HUES6 (cell line): ENCODE results near the gene MSI2.

Experiments
- H3K27ac ChIP-seq: 2 replicates; pipeline ENCODE4 v1.7.0; 2013; ENCODE audit warnings: low read depth, mild to moderate bottlenecking, low read length, inconsistent platforms
- H3K27me3 ChIP-seq: 2 replicates; pipeline ENCODE4 v1.6.1; 2013; ENCODE audit warnings: low read length; ENCODE audit not compliant: control insufficient read depth, insufficient read depth
- H3K36me3 ChIP-seq: 2 replicates; pipeline ENCODE4 v1.6.1; 2013; ENCODE audit warnings: low read length; ENCODE audit not compliant: control insufficient read depth, insufficient read depth
- H3K4me1 ChIP-seq: 2 replicates; pipeline ENCODE4 v1.6.1; 2013; ENCODE audit warnings: low read length; ENCODE audit not compliant: control insufficient read depth, insufficient read depth
- H3K4me3 ChIP-seq: 2 replicates; pipeline ENCODE4 v1.5.1; 2013; ENCODE audit warnings: low read depth, low read length
- H3K9ac ChIP-seq: one replicate; pipeline ENCODE4 v1.6.1; 2013; ENCODE audit warnings: mild to moderate bottlenecking, low read length
- H3K9me3 ChIP-seq: 2 replicates; pipeline ENCODE4 v1.6.1; 2013; ENCODE audit warnings: low read depth, low read length; ENCODE audit not compliant: control insufficient read depth, insufficient read depth

Gene MSI2

DNA sequence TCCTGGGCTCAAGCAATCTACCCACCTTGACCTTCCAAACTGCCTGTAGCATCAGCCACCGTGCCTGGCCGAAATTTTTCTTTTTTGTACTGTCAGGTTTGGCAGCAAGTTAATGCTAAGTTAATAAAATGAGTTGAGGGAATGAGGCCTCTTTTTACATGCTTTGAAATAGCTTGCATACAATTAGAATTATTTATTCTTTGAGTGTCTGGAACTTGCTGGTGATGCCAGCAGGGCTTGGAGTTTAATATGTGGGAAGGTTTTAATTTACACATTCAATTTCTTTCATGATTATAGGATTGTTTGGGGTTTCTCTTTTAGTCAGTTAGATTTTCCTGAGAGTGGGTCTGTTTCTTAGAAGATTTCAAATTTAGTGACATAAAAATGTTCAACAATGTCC lies 31.2 kb upstream of the MSI2 start:
- no peak overlapping the region for H3K9ac ChIP-seq

DNA sequence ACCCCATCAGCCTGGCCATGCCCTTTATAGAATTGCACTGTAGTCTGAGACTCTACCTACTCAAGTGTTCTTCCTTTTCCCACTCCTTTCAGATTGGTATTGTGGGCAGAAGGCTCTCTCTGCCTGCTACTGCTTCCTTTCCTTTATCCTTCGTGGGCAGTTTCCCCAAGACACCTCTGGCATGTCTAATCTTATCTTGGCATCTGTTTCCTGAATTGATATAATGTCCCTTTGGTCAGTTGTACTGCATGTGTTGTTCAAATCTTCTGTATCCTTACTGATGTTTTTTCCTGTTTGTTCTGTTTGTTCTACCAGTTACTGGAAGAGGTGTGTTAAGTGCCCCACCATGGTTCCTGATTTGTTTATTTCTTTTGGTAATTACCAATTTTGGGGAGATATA lies 29.5 kb upstream of the MSI2 start:
- Histone ChIP-seq H3K27ac (no peak overlapping the region), H3K9me3 (peaks cover 6% of the 10 kb centered on the region; the same call in 1 of the 2 replicates), H3K4me3 (no peak overlapping the region), H3K9ac (no peak overlapping the region), H3K4me1 (no peaks in the 10 kb centered on the region), H3K36me3 (no peaks in the 10 kb centered on the region), H3K27me3 (no peaks in the 10 kb centered on the region)

More for the DNA sequence above, 31.2 kb upstream of the MSI2 start:
- Histone ChIP-seq H3K4me1 (no peaks in the 10 kb centered on the region), H3K4me3 (no peak overlapping the region), H3K27ac (no peak overlapping the region), H3K9me3 (peaks cover 13% of the 10 kb centered on the region), H3K36me3 (no peaks in the 10 kb centered on the region), H3K27me3 (no peaks in the 10 kb centered on the region)

DNA sequence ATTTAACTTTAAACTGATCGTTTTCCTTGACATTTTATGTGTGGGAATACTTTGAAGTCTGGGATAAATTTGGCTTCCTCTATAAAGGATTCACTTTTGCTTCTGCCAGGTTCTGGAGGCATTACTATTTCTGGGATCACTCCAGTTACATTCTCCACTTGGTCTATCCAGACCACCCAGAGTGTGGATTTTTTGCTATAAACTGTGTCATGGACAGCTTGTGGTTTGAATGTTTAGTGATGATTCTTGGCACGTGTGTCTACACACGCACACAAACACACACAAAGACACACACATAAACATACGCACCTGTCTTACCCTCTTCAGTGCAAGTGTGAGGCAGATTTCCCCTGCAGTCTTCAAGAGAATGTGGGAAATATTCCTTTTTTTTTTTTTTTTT lies 27.4 kb upstream of the MSI2 start:
- Histone ChIP-seq H3K9ac (no peak overlapping the region), H3K4me3 (no peak overlapping the region), H3K9me3 (no peaks in the 10 kb centered on the region), H3K27ac (no peak overlapping the region), H3K27me3 (no peaks in the 10 kb centered on the region), H3K4me1 (no peaks in the 10 kb centered on the region), H3K36me3 (no peaks in the 10 kb centered on the region)

DNA sequence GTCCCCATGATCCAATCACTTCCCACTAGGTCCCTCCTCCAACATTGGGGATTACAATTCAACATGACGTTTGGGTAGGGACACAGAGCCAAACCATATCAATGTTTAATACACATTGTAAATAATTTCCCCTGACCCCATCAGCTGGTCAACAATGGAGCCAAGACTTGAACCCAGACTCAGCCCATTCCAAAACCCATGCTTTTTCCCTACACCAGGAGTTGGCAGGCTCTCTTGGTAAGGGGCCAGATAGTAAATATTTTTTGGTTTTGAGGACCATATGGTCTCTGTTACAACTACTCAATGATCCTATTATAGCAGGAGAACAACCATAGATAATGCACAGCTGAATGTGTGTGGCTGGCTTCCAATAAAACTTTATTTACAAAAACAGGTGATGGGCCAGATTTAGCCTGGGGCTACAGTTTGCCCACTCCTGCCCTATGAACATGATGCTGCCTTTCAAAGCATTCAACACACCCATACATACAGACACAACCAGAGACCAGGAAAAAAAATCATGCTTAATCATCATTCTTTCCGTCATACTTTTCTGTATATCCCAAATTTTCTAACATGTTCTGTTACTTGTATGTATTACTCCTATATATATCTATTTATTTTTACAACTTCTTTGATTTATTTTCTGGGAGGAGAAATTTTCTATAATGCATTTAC lies 22.1 kb upstream of the MSI2 start:
- Histone ChIP-seq H3K27me3 (no peaks in the 10 kb centered on the region), H3K36me3 (no peaks in the 10 kb centered on the region), H3K4me1 (peaks cover 9% of the 10 kb centered on the region), H3K9ac (no peak overlapping the region), H3K27ac (no peak overlapping the region), H3K4me3 (no peak overlapping the region), H3K9me3 (no peaks in the 10 kb centered on the region)

DNA sequence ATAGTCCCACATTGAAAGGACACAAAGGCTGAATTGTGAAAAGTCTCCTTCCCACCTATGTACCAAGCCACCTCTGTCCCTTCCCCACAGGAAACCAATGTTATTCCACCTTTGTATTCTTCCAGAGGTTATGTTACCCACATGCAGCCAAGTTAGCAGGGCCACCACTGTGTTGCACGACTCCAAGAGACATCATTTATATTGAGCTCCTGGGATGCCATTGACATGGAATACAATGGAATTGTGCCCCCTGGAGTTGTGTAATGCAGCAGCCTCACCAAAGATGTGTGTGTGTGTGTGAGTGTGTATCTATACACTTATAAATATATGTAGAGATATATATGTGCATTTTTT lies 21.6 kb upstream of the MSI2 start:
- H3K9ac ChIP-seq, result no peak overlapping the region
- no peak overlapping the region for H3K27ac ChIP-seq
- no peak overlapping the region for H3K4me3 ChIP-seq
- no peaks in the 10 kb centered on the region for H3K9me3 ChIP-seq
- H3K36me3 ChIP-seq, result no peaks in the 10 kb centered on the region
- peaks cover 9% of the 10 kb centered on the region for H3K4me1 ChIP-seq
- no peaks in the 10 kb centered on the region for H3K27me3 ChIP-seq

DNA sequence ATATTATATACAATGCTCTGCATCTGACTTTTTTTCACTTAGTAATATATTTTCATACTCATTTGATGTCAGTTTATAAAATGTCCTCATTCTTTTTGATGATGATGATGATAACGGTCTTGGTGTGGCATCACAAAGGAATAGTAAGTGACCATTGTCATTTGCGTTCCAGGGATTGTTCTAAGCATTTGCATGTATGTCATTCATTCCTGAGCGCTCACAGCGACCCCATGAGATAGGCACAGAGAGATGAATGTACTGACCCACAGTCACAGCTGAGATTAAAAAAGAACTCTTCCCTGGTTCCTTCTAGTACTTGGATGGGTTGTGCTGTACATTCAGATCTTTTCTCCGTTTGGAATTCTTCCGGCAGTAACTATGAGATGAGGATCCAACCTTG lies 21.2 kb upstream of the MSI2 start:
- Histone ChIP-seq H3K9me3 (no peaks in the 10 kb centered on the region), H3K9ac (no peak overlapping the region), H3K4me3 (no peak overlapping the region), H3K27ac (no peak overlapping the region), H3K36me3 (no peaks in the 10 kb centered on the region), H3K4me1 (peaks cover 9% of the 10 kb centered on the region), H3K27me3 (no peaks in the 10 kb centered on the region)

DNA sequence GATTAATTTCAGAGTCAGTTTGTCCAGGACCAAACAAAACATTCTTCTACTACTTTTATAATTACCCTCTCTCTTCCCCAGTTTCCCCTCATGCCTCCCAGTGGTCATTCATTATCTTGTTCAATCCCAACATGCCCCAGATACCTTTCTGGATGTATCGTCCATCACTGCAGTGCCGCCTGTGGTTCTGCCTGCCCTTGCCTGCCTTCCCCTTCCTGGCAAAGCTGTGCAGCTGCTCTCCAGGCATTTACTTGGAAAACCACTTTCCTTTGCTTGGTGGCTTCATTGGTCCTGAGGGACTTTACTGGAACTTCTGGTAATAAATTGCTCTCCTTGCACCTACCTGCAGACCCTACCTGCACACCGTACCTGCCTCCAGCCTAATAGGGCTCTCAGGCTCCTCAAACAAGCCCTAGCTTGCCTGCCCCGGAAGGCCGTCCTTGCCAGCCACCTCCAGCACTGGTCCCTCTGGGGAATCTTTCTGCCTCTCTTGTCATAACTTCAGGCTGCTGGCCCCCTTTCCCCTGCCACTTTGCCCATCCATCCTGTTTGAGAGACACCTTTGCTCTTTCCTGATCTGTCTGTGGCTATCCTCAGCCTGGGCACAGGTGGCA lies 19.5 kb upstream of the MSI2 start:
- no peaks in the 10 kb centered on the region for H3K36me3 ChIP-seq
- H3K27me3 ChIP-seq, result no peaks in the 10 kb centered on the region
- peaks cover 9% of the 10 kb centered on the region for H3K4me1 ChIP-seq
- H3K27ac ChIP-seq, result no peak overlapping the region
- no peak overlapping the region for H3K4me3 ChIP-seq
- no peaks in the 10 kb centered on the region for H3K9me3 ChIP-seq
- H3K9ac ChIP-seq, result no peak overlapping the region

DNA sequence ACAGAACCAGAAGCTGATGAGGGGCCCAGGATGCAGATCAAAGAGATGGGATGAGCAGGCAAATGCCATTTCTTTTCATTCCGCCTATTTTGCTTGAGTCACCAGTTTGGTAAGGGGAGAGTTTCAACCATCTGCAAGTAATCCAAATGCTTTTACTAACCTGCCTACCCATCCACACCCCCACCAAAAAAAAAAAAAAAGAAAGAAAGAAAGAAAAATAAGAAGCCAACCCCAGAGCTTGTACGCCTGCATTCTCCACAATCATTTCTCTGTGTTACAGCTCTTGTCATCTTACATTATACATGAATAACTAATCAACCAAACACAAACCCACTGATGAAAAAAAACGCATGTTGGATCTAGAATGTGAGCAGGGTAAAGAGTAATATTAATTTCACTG lies 15.7 kb upstream of the MSI2 start:
- H3K4me1 ChIP-seq, result no peaks in the 10 kb centered on the region
- no peaks in the 10 kb centered on the region for H3K36me3 ChIP-seq
- no peak overlapping the region for H3K27ac ChIP-seq
- no peaks in the 10 kb centered on the region for H3K9me3 ChIP-seq
- H3K9ac ChIP-seq, result no peak overlapping the region
- no peak overlapping the region for H3K4me3 ChIP-seq
- no peaks in the 10 kb centered on the region for H3K27me3 ChIP-seq

DNA sequence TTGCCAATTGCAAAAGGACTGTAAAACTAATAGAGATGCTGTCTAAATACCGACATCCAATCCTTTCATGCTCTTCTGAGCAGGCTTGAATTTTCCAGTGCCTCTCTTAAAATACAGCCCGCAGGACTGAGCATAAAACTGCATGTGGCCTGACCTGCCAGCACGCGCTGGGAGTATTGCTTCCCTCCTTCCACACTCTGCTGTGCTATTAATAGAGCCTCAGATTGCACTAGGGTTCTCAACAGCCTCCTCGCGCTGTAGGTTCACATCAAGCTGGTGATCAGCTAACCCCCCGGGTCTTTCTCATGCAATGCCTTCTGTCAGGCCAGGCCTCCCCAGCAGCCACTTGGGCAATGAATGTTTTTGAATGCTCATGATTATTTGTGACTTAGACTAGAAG lies 14.2 kb upstream of the MSI2 start:
- H3K27ac ChIP-seq, result no peak overlapping the region
- no peaks in the 10 kb centered on the region for H3K27me3 ChIP-seq
- no peaks in the 10 kb centered on the region for H3K4me1 ChIP-seq
- 0 out of 2 replicates have a peak, but pooled peaks cover 2% of the 10 kb centered on the region for H3K9me3 ChIP-seq
- H3K36me3 ChIP-seq, result no peaks in the 10 kb centered on the region
- no peak overlapping the region for H3K9ac ChIP-seq
- no peak overlapping the region for H3K4me3 ChIP-seq

DNA sequence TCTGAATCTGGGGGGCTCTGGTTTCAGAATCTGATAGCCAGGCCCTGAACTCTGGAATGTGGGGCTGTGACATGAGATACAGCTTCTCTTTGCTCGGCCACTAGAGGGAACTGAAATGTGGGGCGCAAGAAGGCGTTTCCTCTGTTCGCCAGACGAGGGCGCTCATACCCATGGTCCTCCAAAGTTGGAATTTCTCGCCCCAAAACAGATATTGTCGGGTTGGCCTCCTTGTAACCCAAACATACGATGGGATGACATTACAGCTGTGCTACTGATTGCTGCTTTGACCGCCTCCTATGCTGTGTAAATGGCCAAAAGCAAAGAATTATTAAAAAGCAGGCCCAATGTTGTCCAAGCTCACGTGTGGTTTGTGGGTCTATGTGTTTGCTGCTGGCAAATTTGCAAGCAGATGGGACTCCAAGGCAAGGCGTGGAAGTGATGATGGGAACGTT lies 13.1 kb upstream of the MSI2 start:
- Histone ChIP-seq H3K27ac (no peak overlapping the region), H3K4me1 (no peaks in the 10 kb centered on the region), H3K9me3 (0 out of 2 replicates have a peak, but pooled peaks cover 2% of the 10 kb centered on the region), H3K9ac (no peak overlapping the region), H3K36me3 (no peaks in the 10 kb centered on the region), H3K4me3 (no peak overlapping the region), H3K27me3 (no peaks in the 10 kb centered on the region)

DNA sequence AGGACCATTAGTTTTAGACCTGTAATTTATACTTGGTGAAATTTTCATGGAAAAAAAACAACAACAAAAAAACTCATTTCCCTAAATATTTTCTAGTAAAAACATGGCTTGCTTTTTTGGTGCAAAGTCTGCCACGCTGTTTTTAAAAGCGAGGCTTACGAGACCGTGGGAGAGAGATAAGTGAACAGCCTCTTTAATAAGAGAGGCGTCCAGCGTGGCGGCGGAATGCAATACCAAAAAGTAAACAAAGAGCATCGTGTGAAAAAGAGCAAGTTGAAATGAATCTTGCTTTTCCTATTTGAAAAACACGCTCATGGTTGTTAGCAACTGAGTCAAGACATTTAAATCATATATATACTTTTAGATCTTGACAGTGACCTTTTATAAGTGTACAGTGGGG lies 10.5 kb upstream of the MSI2 start:
- Histone ChIP-seq H3K9ac (no peak overlapping the region), H3K27me3 (no peaks in the 10 kb centered on the region), H3K4me1 (no peaks in the 10 kb centered on the region), H3K36me3 (no peaks in the 10 kb centered on the region), H3K9me3 (peaks cover 5% of the 10 kb centered on the region; the same call in 1 of the 2 replicates), H3K4me3 (no peak overlapping the region), H3K27ac (no peak overlapping the region)
